AG09319 (cell line): ENCODE data around the gene WFDC2.

ENCODE experiments used
- DNase-seq: peaks from one replicate; pipeline ENCODE4 v3.0.0-alpha.2; 2010; ENCODE audit warnings: low read depth; ENCODE audit errors: extremely low read depth
- CTCF ChIP-seq: IDR thresholded peaks from 2 replicates; pipeline ENCODE4 v1.5.1; 2011; ENCODE audit warnings: low read depth, mild to moderate bottlenecking, inconsistent platforms, low read length, moderate library complexity

Gene WFDC2

GRCh38 chr20:45501600-45501999, 32.0 kb downstream of the WFDC2 start:
- DNase-seq: no peak
- no peak for TF ChIP-seq CTCF

DNA sequence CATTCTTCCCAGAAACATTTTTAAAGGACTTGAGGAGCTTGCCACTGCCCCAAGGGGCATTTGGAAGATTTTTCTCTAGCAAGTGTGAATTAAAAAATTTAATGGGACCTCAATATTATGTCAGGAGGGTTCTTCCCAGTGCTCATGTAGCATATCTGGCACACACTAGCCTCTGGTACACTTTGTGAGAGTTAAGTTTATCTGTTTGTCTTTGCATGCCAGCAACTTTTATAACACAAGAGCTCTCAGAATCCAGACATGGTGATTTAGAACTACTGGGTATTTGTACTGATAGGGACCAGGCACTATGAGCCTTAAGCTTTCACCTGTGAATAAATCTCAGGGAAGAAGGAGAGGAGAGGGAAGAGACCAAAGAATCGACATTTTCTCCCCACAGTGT, 33.0 kb downstream of the WFDC2 start:
- no peak for TF ChIP-seq CTCF
- DNase-seq: no peak

DNA sequence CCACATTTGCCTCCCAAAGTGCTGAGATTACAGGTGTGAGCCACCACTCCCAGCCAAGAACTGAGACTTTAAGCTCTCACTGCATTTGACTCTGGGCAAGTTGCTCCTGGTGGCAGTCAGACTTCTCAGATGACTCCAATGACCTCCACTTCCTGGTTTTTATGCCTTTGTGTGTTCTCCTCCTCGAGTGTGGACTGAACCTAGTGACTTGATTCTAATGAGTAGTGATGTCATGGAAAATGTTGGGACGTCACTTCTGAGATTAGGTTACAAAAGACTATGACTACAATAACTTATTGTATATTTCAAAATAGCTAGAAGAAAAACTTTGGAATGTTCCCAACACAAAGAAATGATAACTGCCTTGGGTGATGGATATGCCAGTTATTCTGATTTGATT, 33.9 kb downstream of the WFDC2 start:
- no peak for TF ChIP-seq CTCF

DNA sequence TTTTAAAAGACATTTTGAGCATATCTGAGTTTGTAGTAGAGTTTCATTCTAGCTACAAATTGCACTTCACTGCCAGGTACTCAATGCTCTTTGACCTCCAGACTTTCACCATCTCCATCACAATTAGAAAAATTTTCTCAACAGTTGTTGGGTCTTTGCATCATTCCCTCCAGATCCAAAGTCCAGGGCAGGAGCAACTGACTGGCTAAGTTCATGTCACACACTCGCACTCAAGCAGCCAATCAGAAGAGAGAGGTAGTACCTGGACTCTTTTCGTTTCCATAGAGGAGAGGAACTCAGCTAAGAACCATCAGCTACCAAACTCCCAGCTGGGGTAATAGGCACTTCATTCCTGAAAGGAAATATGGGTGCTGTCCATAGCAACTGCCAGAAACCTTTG, 36.8 kb downstream of the WFDC2 start:
- no peak for DNase-seq
- TF ChIP-seq CTCF: no peak

More for the DNA sequence above, 33.9 kb downstream of the WFDC2 start:
- DNase-seq: no peak

DNA sequence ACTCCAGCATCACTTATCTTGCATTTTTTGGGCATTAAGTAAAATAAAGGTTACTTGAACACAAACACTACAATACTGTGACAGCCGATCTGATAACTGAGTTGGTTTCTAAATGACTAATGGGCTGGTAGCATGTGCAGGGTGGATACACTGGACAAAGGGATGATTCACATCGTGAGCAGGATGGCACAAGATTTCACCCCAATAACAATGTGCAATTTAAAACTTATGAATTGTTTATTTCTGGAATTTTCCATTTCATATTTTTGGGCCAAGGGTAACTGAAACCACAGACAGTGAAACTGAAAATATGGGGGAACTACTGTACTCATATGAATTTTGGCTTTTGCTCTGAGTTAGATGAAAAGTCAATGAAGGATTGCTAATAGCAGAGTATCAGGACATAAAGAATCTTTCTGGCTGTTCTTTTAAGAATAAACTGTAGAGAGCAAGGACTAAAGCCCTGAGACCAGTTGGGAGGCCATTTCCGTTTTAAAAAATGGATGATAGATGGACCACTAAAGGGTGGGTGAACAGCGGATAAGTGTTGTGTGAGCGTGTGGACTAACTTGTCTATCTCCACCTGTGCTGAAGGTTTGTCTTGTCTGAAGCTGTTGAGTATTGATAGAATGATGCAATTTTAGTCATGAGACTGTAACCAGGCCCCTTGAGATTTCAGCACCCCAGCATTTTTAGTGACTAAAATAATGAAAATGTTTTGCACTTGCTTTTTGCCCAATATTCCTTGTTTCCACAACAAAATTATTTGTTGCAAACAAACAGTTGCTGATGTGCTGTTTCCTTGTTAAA, 37.7 kb downstream of the WFDC2 start:
- TF ChIP-seq CTCF: no peak
- no peak for DNase-seq

DNA sequence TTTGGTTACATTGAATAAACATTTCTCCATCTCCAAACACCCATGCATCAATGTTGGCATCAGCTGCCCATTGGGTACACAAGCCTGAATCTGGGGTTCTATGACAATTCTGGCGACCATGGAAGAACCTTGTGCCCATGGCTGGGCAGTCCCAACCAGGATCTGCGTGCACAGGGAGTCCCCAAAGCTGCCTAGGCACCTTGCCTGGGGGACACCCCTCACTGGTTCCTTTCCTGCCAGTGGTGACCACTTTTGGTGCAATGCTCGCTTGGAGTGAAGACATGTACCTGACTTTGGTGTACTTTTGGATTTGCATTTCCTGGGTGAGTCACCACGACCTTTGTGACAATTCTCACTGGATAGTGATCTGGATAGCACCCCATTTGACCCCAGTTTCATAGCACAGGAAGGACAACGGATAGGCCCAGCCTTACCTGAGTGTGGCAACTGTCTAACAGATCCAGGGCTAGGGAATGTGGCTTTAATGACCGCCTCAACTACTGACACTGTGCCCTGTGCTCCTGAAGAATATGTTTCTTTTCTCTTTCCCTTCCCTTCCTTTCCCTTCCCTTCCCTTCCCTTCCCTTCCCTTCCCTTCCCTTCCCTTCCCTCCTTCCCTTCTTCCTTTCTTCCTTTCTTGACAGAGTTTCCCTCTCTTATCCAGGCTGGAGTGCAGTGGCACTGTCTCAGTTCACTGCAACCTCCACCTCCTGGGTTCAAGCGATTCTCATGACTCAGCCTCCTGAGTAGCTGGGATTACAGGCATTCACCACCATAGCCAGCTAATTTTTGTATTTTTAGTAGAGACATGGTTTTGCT, 38.7 kb downstream of the WFDC2 start:
- no peak for DNase-seq
- no peak for TF ChIP-seq CTCF

- TF ChIP-seq CTCF: no peak
- DNase-seq: no peak
Observed at GRCh38 chr20:45509091-45509490, 39.5 kb downstream of the WFDC2 start.
